GM03348 (cell line): Measurements from ENCODE around the gene ZNF597.

Experiments used
- DNase-seq: peaks from one replicate; pipeline ENCODE4 v3.0.0; 2012; ENCODE audit warnings: low spot score

Gene ZNF597

DNA sequence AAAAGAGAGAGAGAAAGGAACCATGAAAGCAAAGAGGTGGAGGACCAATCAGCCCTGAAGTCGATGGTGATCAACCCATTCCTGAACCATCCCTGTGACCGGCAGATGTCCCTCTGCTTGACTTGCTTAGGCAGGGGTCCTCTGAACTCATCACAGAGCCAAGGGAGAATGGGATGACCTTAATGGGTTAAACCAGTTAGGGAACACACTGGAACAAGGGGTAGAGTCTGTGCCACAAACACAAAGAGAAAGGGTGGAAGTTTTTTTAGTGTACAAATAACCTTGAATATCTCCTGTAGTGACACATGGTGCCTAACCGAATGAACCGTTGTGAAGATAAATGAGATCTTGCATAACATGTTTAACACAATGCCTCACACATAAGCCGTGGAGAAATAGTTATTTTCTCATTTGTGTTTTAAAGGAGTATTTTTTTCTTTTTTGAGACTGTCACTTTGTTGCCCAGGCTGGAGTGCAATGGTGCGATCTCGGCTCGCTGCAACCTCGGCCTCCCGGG lies 11.4 kb upstream of the ZNF597 start:
- no peak for DNase-seq

DNA sequence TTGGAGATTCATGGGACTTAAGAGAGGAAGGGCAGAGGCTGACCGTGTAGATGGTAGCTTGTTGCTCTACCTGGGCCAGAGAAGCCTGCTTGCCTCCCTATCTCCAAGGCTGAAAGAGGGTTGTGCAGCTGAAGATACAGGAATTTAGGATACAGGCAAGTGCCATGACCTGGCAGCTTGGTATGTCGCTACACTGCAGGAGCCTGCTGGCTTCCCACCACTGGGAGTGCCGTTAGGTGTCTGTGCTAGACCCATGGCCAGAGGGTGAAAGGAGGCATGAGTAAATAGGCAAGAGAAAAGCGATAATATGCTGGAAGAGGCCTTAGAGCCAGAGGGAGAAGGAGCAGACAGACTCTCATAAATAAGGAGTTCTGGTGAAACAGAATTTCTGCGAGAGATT lies 10.8 kb upstream of the ZNF597 start:
- no peak for DNase-seq

DNA sequence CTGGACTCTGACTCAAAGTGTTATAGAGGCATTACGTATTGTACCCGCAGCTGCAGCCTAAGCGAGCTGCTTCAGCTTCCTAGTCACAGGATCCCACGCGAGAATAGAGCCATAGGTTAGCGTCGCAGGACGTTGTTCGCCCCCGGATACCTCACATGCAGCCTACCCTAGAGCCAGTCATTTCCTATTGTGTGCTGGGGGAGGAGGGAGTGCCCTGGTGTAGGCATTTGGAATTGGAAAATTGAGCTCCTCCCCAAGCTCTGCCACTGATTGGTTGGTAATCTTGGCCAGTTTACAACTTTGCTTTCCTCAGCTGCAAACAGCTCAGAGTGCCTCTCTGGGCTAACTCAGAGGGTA lies 706 bp upstream of the ZNF597 start:
- peak; percentile 72 for DNase-seq

DNA sequence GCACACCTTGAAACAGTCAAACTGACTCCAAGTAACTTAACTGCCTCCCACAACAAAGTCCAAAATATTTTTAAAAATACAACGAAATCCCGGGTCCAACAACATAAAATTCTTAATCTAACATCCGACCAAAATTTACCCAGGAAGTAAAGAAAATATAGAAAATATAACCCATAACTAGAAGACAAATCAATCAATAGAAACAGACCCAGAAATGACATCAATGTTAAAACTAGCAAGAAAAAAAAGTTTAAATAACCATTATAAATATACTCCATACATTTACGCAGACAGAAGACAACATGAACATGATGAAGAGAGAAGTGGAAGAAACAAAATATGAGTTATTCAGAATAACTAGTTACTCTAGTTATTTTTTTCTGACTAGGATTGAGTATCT lies 3.7 kb downstream of the ZNF597 start:
- DNase-seq, result no peak

DNA sequence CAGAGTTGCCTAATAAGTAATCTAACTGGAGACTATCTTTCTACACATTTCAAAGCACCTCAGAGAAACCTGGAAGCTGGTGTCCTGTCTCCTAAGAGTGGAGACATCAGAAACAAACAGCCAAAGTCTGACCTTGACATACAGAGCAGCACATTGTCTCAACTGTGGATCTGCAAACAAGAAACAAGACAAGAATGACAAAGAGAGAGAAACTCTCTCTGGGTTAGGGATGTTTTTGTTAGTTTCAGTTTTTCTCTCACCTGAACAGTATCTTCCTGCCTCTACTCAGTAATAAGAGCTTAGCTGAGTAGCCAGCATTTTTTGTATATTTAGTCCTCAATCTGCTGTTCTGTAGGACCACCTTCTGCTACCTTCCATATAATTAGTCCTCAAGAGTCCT lies 8.9 kb downstream of the ZNF597 start:
- DNase-seq, result no peak

DNA sequence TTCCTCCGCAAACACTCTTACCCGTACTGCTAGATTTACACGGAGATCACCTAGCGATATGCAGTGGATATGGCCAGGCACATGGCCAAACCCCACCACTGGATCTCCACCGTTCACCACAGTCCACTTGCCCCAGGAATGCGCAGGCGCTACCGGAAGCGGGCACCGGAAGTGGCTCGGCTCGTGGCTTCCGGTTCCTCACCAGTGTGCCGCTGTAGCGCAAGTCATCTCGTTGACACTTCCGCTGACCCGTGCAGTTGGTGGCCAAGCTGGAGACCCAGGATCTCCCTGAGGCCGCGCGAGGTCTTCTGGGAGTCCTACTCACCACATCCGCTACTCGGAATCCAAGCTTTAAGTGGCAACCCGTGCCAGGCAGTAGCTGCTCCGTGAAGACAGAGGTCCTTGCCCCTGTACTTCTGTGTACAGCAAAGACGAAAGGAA lies 11.5 kb downstream of the ZNF597 start:
- DNase-seq, result no peak

DNA sequence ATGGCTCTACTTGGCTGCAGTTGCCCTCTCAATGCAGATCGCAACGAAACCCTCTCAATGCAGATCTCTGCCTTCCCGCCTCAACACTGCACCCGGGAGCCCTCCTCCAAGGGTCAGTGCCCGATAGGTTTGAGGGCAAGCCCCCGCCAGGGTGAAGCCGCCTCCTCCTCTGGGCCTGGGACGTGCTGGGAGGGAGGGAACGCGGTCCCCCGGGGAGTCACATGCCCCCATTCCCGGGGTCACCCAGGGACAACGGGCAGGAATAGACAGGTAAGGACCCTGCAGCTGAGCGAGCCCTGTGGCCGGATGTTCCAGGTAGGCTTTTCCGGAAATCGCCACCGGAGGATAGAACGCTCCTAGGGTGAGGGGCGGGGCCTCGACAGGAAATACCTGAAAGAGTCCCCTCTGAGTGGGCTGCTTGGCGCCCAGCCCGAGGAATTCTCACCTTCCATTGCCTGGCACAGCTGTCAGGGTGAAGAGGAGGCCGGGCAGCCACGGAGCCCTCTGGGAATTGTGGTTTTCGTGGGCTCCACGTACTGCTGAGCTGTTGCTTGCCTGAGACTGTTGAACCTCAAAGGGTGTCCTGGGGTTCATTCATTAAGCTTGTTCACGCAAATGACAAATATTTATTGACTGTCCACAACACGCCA lies 29.4 kb downstream of the ZNF597 start:
- no peak for DNase-seq

DNA sequence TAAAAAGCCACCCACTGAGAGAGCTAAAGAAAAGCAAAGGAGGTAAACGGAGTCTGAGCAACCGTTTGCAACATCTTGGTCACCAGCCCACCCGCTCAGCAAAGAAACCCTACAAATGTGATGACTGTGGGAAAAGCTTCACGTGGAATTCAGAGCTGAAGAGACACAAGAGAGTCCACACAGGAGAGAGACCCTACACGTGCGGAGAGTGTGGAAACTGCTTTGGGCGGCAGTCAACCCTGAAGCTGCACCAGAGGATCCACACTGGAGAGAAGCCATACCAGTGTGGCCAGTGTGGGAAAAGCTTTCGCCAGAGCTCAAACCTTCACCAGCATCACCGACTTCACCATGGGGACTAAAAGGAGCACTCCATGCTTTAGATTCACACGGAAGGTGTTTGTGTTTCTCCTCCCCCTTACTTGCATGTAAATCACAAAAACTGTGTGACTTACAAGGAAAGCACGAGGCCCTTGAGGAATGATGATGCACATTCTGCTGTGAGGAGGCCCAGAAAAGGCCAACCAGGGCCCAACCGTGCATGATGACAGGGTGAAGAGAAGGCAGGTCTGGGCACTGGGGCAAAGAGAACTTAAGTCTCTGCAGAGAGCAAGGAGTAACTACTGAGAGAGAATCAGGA lies 34.6 kb downstream of the ZNF597 start:
- no peak for DNase-seq

DNA sequence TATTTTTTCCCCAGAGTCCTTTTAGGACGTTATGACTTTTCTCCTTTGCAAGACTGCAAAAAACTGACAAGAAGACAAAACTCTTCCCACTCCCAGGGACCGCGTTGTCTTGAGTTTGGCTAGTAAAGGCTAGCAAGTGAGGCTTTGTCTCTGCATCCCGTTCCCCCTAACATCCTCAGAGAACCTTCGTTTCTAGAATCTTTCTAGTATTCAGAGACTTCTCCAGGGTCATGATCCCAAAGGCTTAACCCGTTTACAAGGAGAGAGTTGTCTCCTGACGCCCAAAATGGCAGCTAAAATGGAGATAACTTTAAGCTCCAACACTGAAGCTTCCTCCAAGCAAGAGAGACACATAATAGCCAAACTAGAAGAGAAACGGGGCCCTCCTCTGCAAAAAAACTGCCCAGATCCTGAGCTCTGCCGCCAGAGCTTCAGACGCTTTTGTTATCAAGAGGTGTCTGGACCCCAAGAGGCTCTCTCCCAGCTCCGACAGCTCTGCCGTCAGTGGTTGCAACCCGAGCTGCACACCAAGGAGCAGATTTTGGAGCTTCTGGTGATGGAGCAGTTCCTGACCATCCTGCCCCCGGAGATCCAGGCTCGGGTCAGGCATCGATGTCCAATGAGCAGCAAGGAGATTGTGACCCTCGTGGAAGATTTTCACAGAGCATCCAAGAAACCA lies 41.4 kb downstream of the ZNF597 start:
- peak; percentile 26 for DNase-seq

DNA sequence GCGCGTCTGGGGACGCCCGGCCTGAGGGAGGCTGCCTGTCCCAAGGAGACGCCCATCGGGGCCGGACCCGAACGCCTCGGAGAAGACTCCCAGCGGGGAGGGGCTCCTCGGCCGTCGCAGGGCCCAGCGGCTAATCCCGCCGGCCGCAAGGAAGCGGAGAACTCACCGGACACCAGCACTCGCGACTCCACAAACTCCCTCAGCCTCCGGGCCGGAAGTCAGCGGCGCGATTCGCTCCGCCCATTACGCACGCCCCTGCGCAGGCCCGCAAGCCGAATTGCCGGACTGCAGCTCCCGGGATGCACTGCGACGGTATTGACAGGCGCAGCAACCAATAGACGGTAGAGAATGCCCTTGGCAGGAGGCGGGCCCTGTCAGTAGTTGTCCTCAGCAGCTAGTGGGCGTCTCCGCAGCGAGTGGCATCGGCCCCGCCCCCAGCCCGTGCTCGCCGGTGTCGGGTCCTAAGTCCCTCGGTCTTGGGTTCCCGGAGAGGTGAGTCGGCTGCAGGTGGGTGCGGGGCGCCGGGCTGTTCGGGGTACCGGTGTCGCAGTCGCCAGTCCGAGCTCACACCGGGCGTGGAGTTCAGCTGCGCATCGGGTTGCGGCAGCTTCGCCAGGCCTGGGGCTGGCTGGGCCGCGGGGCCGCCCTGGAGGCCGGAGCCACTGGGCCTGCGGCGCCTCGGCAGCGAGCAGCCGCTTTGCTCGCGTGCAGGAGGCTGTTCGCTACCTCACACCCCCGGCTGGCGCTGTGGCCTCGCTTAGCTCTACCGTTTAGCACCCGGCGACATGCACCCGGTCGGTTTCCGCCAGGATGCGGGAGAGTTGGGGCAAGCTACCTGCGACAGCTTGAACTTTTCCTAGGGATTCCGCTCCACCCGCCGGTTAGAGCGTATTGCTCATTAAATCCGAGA lies 42.3 kb downstream of the ZNF597 start, which contains the start of the genes ZNF174 and ZSCAN32:
TSS of gene ZNF174 (plus strand) at position 437 of the 910 bp plus-strand sequence. CDS start 790 bp downstream, outside the sequence.
TSS of gene ZSCAN32 (minus strand) at position 226 of the 910 bp plus-strand sequence. CDS start 3,447 bp downstream, outside the sequence.
- peak; percentile 100 for DNase-seq

DNA sequence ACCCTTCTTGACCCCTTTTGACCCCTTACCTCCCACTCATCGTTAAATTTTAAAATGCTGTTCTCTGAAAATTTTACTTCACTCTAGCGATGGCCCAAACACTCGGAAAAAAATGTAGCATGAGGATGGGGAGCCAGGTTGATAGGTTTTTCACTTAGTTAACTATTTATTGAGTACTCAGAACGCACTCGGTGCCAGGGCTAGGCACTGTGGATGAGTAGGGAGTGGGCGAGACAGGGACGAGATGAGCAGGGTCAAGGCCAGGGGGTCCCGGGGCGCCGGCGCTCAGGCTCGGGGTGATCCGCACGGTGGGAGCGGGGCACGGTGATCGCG lies 42.9 kb downstream of the ZNF597 start:
- no peak for DNase-seq

DNA sequence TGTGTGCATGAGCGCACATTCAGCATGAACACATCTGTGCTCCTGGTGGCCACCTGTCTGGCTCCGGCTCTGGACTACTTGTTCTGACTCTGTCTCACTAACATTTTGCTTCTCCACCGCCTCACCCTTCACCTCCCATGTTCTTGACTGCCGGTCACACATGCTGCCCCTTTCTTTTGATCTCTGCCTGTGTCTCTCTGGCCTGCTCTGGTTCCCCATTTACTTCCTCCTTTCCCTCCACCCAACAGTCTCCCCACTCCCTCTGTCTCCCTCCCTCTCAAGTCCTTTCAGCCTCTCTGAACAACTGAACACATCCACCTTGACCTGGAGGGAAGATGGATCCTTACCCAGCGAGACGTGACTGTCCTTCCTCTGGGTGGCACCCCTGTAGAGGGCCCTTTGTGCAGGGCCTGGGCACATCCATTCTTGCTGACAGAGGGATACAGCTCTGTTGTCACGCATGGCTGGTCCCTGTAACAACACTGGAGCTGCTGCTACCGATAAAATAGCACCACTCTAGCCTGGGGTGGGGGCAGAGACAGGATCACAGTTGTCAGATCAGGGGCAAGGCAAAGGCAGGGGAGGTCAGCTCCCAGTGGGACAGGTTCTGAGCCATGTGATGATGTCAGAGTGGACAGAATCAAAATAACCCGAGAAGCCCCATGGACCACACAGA lies 53.5 kb downstream of the ZNF597 start:
- no peak for DNase-seq

DNA sequence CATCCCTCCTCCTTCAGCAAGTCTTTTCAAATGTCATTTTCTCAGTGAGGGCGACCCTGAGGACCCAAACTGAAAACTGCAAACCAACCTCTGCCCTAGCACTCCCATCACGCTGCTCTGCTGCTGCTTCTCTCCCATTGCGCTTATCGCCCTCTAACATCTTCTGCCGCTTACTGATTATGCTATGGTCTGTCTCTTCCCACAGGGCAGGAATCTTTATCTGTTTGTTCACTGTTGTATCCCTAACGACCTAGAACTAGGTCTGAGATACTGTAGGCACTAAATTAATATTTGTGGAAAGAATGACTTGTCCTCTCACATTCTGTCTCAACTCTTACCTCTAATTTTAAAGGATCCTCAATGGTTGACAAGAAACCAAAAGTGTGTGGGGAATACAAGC lies 55.0 kb downstream of the ZNF597 start:
- DNase-seq, result no peak

DNA sequence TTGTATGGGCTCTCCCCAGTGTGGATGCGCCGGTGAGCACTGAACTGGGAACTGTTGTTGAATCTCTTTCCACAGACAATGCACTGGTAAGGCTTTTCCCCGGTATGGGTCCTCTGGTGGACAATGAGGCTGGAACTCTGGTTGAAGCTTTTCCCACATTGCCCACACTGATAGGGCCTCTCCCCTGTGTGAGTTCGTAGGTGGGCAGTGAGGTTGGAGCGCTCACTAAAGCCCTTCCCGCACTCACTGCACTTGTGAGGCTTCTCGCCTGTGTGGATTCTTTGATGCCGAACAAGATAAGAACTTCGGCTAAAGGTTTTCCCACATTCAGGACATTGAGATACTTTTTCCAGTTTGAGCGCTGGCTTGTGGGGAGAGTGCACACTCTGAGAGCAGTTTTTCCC lies 60.3 kb downstream of the ZNF597 start:
- DNase-seq, result no peak
